HG03432 (cell line): ENCODE data around the gene PLAAT4.
"Not testable (repeated sequence)": the region's sequence is repeated elsewhere in the genome, so short reads cannot be mapped to it uniquely, and the experiment has no call there.

ENCODE experiments used
- ATAC-seq: cut with Tn5 transposase; IDR thresholded peaks from one replicate; pipeline ENCODE4 v1.9.1; 2021; ENCODE audit warnings: mild to moderate bottlenecking, moderate library complexity; ENCODE audit not compliant: unreplicated experiment

The PLAAT4 gene

DNA sequence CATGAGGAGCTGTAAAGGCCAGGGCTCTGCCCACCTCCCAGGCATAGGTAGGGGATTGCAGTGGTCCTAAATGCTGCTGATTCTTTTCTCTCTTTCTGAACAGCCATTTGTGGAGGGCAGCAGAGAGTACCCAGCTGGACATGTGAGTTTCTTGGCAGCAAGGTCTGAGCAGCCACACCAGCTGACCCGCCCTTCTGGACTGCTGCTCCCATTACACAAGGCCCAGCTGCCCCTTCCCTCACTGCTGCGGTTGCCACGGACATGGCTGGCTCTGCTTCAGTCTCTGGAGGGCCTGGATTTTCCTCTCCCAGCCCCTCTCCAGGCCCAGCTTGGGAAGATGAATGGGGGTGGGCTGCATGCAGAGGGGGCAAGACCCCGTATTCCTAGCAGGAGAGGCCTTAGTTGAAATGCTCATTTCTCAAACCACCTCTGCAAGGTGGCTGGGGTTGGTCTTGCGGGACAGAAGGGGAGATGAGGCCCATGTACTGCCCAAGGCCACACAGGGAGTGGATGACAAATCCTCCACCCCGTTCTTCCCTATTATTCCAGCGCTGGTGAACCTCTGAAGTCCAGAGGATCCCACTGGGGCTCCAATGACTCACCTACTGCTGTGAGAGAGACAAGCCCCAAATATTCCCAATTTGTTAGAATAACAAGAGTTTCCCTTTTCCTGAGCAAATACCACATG lies 26.1 kb upstream of the PLAAT4 start:
- no peak for ATAC-seq

DNA sequence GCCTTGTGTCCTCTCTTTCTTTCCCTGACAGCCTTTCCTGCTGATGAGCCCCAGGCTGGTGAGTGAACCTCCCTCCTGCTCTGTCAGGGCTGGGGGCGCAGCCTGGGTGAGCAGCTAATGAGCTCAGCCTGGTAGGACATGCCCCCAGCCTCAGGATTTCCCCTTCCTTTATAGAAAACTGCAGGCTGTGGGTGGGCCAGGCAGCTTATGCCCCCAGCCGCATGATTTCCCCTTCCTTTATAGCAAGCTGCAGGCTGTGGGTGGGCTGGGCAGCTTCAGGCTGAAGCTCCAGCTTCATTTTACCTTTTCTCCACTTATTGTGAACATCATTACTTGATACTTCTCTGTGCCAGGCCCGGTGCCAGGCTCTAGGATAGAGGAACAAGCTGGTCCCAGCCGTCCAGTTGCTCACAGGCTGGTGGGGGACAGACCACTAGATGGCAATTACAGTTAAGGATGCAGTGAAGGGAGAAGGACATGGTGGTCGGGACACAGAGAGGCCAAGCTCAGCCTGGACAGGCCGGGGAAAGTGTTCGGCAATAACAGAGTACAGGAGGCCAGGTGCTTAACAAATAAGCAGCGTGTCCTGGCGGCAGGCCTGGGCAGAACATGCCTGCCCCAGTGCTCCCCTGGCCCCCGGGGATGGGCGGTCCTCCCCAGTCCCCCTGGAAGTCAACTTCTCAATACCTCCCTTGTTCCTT lies 25.4 kb upstream of the PLAAT4 start:
- ATAC-seq: no peak

DNA sequence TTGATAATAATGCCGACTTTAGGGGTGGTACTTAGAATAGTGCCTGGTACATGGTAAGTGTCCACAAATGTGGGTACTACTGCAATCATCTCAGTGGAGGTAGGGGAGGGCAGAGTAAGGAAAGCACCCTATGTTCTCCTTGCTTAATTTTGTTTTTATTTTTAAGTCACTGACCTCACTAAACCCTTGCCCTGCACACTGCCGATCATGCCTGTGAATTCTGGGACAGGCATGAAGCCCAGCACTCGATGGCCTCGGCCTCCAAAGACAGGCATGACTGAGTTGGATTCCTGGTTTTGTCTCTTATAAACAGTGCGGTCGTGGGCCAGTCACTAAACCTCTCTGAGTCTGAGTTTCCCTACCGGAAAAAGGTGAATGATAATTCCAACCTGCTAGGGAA lies 23.8 kb upstream of the PLAAT4 start:
- ATAC-seq: no peak

DNA sequence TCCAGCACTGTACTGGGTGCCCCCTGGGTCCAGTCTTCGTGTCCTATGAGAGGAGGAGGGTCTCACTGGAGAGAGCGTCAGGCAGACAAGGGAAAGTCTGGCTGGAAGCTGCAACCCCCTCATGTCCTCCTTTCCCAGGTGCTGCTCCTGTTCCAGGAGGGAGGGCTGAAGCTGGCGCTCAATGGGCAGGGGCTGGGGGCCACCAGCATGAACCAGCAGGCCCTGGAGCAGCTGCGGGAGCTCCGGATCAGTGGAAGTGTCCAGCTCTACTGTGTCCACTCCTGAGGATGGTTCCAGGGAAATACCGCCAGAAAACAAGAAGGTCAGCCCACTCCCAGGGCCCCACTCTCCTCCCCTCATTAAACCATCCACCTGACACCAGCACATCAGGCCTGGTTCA lies 20.5 kb upstream of the PLAAT4 start:
- no peak for ATAC-seq

DNA sequence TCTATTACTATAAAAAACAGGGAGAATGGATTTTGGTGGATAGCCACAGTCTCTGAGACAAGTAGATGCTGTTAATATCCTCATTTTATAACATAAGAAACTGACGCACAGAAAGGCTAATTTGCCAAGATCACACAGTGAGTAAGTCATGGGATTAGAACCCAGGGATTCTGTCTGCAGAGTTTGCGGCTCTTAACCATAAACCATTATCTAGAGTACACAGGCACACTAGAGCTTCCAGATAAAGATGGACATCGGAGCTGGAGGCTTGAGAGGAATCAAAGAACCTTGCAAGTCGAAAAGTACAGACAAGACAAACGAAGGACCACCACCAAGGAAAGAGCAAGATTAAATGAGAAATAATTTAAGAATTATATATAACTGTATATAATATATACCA lies 19.5 kb upstream of the PLAAT4 start:
- ATAC-seq: no peak

DNA sequence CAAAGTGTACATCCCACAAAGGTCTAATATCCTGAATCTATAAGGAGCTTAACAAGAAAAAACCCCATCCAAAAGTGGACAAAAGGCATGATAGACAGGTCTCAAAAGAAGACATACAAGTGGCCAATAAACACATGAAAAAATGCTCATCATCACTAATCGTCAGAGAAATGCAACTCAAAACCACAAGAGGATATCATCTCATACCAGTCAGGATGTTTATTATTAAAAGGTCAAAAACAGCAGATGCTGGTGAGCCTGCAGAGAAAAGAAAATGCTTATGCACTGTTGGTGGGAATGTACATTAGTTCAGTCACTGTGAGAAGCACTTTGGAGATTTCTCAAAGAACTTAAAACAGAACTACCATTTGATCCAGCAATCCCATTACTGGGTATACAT lies 18.1 kb upstream of the PLAAT4 start:
- no peak for ATAC-seq

DNA sequence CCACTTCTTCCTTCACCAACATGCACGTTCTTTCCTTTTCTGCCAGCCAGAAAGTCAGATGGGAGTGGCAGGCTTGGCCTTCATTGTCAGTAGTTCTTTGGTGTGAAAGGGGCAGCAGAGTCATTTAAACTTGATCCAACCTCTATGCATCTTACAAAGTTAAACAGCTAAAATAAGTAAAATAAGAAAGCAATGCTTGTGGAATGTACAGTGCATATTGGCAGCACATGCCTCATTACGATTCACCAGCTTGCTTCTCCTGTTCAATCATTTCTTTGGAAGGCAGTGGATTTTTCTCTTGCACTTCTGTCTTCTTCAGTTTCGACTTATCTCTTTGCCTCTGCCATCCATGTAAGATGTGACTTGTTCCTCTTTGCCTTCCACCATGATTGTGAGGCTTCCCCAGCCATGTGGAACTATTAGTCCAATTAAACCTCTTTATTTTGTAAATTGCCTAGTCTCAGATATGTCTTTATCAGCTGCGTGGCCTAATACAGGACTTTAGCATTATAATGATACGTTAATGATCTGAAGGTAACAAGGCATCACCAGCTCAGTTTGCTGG lies 15.9 kb upstream of the PLAAT4 start:
- ATAC-seq: no peak

DNA sequence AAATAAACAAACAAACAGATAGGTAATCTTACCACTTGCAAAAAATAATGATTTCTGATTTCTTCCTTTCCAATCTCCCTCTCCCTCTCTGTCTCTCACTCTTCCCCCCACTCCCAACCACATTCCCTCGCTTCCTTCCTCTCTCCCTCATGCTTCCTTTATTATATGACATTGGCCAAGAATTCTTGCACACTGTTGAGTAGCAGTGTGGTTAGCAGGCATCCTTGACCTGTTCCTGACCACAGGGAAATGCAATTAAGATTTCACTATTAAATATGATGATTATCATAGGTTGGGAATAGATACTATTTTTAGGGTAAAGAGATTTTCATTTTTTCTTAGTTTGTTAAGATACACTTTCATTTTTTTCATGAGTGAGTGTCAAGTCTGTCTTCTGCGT lies 14.7 kb upstream of the PLAAT4 start:
- no peak for ATAC-seq

DNA sequence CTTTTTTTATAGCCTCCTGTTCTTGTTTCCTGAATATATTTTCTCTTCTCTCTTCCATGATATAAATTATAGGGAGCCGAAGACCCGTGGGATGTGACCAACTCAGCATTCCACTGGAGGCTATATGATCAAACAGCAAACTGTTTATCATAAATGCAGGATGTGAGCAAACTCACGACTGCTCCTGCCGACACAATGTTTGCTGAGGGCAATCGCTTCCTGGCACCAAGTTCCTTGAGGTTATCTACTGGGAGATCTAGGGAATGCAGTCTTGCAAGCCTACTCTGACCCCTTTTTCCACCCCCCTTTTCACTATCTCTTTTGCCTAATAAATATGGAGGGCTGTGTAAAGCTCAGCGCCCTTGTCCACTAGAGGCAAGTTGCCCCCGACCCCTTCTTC lies 13.5 kb upstream of the PLAAT4 start:
- no peak for ATAC-seq

DNA sequence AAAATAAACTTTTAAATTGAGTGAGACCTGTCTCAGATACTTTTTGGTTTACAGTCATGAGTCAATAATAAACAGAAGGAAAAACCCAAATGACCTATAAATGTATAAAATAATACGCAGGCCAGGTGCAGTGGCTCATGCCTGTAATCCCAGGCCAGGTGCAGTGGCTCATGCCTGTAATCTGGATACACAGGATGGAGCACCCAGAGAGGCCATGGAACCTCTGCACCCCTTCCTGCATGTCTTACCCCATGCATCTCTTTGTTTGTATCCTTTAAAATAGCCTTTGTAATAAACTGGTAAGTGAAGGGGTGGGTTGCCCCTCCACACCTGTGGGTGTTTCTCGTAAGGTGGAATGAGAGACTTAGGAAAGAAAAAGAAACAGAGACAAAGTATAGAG lies 8.9 kb upstream of the PLAAT4 start:
- no peak for ATAC-seq

DNA sequence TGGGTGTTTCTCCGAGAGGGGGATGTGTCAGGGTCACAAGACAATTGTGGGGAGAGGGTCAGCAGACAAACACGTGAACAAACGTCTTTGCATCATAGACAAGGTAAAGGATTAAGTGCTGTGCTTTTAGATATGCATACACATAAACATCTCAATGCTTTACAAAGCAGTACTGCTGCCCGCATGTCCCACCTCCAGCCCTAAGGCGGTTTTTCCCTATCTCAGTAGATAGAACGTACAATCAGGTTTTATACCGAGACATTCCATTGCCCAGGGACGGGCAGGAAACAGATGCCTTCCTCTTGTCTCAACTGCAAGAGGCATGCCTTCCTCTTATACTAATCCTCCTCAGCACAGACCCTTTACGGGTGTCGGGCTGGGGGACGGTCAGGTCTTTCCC lies 8.5 kb upstream of the PLAAT4 start:
- not testable (repeated sequence) for ATAC-seq

DNA sequence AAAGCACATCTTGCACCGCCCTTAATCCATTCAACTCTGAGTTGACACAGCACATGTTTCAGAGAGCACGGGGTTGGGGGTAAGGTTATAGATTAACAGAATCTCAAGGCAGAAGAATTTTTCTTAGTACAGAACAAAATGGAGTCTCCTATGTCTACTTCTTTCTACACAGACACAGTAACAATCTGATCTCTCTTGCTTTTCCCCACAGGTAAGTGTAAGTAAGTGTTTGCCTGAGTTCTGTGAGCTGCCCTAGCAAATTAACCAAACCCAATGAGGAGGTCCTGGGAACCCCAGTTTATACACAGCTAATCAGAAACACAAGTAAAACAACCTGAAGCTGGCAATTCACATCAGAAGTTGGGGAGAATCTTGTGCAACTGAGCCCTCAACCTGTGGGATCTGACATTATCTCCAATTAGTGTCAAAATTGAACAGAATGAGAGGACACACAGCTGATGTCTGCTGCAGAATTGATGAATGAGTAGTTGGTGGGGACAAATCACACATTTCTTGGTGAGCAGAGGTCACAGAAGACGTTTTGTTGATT lies 7.8 kb upstream of the PLAAT4 start:
- ATAC-seq: not testable (repeated sequence)

DNA sequence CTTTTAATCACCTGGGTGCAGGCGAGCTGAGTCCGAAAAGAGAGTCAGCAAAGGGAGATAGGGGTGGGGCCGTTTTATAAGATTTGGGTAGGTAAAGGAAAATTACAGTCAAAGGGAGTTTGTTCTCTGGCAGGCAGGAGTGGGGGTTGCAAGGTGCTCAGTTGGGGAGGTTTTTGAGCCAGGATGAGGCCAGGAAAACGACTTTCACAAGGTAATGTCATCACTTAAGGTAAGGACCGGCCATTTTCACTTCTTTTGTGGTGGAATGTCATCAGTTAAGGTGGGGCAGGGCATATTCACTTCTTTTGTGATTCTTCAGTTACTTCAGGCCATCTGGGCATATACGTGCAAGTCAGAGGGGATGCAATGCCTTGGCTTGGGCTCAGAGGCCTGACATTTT lies 7.2 kb upstream of the PLAAT4 start:
- ATAC-seq: not testable (repeated sequence)

DNA sequence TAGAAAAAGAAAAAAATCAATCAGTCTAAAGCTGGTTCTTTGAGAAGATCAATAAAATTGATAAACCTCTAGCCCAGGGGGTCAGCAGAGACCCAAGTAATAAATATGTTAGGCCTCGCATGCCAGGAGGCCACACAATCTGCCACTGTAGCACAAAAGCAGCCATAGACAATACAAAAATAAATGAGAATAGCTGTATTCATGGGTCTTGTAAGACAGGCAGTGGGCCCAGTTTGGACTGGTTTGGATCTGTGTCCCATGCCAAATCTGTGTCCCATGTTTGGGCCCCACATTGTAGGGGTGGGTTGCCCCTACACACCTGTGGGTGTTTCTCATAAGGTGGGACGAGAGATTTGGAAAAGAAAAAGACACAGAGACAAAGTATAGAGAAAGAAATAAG lies 6.6 kb upstream of the PLAAT4 start:
- ATAC-seq: no peak

DNA sequence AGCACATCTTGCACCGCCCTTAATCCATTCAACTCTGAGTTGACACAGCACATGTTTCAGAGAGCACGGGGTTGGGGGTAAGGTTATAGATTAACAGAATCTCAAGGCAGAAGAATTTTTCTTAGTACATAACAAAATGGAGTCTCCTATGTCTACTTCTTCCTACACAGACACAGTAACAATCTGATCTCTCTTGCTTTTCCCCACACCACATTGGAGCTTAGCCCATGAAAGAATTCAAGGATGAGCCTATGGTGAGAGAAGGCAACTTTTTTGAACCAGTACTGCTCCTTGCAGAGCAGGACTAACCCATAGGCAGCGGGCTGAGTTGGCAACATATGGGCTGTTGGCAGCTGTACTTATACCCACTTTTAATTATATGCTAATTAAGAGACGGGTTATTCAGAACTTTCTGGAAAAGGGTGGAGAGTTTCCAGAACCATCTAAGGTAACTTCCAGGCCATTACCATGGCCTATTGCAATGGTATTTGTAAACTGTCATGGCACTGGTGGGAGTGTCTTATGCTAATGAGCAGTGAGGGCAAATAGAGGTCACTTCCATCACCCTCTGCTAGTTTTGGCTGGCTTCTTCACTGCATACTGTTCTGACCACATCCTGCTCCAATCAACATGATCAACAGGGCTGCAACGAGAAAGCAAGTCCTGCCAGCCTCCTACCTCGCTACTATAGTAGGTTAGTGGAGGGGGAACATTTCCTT lies 5.4 kb upstream of the PLAAT4 start:
- ATAC-seq: peak; percentile 87

DNA sequence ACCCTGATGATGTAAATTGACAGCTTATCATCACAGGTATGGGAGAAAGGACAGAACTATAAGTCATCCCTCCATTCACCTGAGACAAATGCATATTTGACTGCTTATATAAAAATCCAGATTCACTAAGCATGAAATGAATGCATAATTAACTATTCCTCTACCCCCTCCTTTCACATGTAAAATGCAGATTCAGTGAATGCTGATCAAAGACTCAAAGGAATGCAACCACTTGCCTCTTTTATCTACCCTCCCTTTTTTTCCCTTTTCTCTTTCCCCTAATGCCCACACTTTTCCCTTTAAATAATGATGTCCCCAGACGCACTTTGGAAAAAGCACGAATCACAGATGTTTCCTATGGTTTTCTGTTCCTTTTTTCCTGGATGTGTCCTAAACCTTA lies 4.5 kb upstream of the PLAAT4 start:
- no peak for ATAC-seq

DNA sequence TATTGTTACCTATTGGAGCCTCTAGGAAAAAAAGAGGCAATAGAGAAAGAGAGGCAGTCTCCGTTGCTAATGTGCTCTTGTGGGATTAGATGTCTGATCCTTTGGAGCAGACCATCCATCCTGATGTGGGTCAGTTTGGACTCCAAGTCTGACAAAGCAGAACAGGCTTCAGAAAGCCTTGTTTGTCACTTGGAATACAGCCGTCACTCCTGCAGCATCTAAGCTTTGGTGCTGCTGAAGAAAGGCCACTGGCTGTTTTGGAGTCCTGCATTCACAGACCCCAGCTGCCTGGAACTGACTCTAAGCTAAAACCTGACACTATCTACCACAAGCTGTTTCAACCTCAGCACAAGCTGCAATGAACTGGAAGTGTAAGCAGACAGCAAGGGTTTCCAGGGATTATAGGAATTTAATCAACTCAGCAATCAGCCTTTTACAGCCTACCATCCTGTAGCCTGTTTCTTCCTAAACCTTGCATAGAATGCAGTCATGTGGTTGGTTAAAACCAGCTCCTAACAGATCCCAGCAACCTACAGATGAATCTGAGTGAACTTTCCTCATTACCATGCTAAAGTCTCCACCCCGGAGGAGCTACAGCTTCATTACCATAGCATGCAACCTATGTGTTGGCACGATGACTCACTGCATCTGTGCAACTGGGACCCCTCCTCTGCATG lies 3.7 kb upstream of the PLAAT4 start:
- ATAC-seq: no peak

DNA sequence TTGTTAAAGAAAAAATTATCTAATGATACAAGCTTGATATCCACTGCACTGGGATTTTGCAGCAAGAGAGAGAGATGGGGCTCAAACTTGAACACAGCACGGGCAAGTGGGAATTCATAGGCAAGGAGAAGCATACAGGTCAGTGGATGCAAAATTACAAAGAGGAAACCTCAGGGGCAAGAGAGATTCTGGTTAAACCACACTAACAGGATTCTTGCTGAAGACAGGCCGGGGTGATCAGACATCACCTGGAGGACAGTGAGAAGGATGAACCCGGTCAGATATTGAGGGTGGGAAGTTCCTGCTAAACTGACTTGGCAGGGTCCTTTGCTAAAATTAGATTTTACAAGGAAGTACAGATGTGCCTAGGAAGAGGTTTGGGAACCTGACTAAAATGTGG lies 2.5 kb upstream of the PLAAT4 start:
- no peak for ATAC-seq

DNA sequence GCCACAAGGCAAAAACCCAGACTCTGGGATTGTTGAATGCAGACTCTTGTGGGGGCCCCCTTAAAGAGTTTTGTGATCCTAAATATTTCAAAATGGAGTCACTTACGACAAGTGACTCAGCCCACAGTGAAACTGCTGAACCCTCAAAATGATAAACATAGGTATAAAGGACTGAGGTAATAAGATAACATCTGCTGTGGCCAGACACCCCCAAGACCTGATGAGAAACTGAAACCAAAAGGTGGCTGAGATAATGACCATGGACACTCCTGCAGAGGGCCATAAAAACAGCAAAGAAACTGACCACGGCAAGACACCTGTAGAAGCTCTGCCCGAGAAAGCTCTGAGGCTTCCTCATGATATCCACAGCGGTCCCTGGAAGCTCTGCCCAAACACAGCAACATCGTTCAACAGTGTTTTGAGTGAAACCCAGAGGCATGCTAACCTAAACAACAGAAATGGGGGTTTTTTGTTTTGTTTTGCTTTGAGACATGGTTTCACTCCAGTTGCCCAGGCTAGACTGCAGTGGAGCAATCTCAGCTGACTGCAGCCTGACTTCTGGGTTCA lies 1.6 kb upstream of the PLAAT4 start:
- peak; percentile 51 for ATAC-seq

DNA sequence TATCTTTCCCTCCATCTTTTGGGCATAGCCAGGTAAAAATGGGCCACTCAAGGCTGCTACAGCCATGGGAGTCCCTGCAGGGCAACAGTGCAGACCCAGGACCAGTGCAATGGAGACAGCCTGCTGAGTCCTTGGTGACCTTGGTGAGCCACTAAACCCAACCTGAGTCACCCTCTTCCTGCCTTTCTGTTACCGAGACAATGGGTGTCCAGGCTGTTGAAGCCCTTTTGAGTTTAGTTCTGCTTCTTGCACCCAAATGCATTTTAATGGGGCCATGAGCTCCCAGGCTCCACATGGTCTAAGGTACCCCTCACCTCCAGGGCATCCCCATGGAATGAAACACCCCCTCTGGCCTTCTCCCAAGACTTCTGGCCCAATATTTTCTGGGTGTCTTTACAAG lies 874 bp upstream of the PLAAT4 start:
- no peak for ATAC-seq
